ENCODE data around the gene DAB2IP.
"Not testable (repeated sequence)": the region's sequence is repeated elsewhere in the genome, so short reads cannot be mapped to it uniquely, and the experiment has no call there.

DAB2IP gene

DNA sequence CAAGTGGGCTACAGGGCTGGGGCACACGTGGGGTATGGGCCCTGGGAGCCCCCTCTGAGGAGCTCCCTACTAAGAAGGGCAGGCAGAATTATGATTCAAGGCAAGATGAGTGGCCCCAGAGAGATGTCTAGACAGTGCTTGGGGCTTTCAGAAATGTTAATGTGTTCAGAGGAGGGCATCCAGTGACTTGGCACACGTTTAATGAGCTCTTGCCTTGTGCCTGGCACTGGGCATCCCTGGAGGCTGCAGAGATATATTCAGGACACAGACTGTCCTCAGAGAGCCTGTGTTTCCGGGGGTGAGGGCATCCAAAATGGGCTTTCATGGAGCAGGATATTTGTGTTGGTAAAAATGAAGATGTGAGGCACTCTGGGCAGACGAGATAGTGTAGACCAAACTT is 25.4 kb upstream of the DAB2IP start:
- no peak for DNase-seq (ENCODE audit: low read depth)

DNA sequence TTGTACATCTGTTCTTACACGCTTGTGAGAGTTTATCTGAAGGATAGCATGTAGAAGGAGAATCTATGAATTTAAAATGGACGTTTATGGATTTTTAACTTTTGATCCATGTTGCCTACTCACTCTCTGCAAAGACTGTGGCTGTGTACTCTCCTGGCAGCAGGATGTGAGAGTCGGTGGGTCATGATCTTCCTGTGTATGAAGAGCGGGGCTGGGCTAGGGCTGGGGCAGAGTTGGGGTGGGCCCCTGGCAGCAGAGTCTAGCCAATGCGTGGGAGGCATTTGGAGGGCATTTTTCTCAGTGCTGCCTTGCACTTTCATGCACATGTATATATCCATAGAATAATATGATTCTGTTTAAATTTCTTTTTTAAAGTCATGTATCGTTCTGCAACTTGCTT is 24.0 kb upstream of the DAB2IP start:
- DNase-seq (ENCODE audit: low read depth): no peak

DNA sequence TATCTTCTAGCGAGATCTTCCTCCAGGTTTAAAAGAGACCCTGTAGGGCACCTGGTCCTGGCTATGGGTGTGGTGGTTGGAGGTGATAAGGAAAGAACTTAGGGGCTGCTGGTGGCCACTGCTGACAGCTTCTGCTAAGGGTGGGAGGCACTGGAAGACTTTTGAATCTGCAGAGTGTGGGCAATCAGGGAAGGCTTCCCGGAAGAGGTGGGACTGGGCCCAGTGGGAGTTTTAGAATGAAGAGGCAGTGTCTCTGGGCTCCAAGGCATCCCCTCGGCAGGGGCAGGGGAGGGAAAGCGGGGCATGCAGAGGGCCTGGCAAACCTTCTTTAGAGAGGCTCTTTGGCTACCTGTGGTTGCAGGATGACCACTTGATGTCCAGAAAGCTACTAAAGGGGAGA is 23.0 kb upstream of the DAB2IP start:
- DNase-seq (ENCODE audit: low read depth): no peak

DNA sequence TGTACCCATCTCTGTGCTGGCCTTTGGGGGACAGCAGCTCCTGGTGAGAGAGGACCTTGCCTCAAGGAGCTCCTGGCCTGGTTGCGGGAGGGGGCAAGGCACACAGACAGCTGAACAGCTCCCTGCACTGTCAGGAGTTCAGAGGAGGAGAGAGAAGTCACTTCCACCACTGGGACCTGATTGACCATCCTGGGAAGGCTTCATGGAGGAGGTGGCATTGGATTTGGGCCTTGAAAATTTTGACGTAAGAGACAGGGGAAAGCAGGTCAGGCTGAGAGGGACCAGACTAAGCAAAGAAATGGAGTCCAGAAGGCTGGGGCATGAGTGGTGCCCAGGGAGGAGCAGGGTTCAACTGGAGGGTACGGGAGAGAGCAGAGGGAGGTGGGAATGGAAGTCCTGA is 20.3 kb upstream of the DAB2IP start:
- DNase-seq (ENCODE audit: low read depth): no peak

DNA sequence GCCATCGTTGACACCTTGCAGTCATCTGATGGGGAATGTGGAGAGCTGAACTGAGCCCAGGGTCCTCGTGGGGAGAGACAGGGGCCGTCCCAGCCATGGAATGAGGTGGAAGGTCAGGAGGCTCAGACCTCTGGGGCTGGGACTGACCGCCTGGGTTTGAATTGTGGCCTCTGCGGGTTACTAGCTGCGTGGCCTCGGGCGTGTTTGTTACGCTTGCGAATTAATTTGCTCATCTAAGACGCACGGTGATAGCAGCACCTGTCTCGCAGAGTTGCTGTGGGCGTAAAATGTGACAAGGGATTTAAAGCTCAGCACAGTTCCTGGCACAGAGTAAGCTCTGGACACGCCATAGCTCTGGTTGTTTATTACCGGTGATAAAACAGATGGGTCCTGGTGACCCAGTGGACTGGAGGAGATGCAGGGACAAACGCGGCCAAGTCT is 19.4 kb upstream of the DAB2IP start:
- DNase-seq (ENCODE audit: low read depth): no peak

DNA sequence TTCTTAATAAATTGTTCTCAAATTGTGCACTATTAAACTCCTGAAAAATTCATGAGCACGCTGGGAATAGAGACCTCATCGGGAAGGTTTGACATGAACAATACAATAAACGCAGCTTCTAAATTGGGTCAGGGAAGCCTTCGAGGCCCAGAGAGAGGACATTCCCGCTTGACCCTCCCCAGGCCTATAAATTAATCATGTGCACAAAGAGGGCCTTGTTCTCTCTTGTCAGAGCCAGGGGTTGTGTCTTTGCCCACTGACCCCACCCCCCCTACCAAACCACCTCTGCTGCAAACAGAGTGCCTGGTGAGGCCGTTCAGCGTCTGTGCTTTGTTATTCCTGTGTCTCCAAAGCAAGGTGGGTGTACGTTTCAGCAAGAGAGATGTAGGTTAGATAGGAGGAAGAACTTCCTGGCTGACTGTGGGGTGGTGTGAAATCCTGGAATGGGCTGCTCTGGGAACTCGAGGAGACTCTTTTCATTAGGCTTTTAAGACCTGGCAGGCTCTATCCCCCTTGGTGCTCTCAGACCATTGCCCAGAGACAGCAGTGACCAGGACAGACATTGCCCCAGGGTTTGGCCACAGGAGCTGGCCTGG is 18.2 kb upstream of the DAB2IP start:
- DNase-seq (ENCODE audit: low read depth): no peak

DNA sequence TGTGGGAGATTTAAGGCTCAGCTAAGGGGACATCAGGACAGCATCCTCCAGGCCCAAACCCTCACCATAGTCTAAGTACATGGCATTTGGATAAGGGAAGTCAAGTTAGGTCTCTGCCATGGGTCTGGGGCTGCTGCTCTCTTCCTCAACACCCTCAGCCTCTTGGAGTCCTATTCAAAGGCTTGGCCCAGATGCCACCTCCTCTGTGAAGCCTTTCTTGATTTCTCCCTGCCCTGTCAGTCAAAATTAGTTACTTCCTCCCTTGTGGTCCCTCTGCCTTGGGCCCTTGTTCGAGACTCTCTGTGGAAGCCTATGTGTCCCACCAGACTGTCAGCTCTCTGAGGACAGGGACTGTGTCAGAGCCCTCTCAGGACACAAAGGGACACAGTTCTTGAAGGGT is 17.7 kb upstream of the DAB2IP start:
- DNase-seq (ENCODE audit: low read depth): no peak

DNA sequence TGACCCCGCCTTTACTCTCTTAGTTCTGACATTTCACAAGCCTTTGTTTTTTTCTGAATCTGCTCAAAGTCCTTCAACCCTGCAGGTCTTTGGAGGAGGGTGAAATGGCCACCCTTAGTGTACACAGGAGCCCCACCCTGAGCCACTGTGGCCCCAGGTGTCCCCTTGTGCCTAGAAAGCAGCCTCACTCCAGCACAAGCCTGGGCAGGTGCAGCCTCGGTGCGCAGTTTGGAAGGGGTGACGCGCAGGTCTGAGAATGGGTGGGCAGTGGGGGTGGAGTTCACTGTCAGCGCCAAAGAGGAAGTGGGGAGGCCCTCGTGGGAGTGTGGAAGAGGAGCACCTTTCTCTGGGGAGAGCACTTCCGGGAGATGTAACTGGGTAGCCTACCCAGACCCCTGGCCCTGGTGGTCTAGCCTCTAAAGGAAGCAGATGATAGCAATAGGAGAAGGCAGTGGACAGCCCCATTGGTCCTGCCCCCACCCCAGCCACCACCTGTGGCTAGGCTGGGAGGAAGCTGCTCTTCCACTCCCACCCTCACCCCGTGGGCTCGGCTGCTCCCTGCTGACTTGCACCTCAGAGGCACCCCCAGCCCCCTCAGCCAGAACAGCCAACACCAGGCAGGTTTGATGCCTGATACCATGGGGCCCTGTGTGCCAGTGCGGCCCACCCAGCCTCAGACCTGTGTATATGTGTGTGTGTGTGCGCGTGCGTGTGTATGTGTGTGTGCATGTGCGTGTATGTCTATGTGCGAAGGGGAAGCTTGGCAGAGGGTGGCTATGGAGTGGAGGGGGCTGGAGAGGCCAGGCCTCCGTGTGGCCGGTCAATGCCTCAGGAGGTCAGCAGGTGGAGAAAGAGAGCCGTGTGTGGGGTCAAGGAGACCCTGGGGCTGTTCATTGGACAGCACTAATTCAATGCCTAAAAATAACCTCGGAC is 16.8 kb upstream of the DAB2IP start:
- DNase-seq (ENCODE audit: low read depth): no peak

DNA sequence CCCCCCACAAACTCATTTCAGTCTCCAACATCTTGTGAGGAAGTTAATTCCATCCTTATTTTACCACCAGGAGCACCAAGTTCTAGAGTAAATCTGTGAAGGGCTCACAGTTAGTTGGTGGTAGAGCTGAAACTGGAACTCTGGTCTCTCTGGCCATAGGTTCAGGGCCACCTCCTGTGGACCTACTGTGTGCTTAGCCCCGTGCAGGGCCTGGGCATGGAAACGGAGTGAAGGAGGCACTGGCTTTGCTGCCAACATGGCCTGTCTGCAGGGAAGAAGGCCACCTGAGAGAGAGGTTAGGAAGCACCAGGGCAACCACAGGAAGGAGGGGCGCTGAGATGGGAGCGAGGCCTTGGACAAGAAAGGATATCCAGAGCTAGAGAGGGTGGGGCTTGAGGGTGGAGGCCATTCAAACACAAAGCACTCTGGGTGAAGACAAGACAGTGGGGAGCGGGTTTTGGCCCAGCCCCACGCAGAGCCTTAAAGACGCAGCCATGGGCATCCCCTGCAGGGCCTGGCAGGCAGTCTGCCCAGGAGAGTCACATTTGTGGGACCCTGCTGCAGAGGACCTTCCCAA is 16.0 kb upstream of the DAB2IP start:
- no peak for DNase-seq (ENCODE audit: low read depth)

DNA sequence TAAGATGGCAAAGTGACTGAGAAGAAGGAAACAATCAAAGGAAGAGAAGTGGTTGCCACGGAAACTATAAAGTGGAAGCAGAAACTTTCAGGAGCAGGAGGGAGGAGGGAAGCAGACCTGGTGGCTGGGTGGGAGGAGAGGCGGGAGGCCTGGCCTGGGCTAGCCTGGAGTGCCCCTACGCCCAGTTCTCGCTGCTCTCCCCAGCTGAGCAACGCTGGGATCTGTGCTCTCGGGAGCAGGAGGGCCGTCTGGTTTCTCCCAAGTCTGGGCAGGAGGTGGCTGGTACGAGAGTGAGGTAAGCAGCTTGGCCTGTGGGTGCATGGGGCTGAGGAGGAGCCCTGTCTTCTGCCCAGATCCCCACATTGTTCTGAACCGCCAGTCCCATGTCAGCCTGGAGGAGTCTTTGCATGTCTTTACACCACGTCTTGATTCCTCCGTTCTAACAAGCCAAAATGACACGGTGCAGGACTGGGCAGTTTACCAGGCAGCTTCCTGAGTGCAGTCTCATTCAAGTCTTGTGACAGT is 15.0 kb upstream of the DAB2IP start:
- DNase-seq (ENCODE audit: low read depth): no peak

DNA sequence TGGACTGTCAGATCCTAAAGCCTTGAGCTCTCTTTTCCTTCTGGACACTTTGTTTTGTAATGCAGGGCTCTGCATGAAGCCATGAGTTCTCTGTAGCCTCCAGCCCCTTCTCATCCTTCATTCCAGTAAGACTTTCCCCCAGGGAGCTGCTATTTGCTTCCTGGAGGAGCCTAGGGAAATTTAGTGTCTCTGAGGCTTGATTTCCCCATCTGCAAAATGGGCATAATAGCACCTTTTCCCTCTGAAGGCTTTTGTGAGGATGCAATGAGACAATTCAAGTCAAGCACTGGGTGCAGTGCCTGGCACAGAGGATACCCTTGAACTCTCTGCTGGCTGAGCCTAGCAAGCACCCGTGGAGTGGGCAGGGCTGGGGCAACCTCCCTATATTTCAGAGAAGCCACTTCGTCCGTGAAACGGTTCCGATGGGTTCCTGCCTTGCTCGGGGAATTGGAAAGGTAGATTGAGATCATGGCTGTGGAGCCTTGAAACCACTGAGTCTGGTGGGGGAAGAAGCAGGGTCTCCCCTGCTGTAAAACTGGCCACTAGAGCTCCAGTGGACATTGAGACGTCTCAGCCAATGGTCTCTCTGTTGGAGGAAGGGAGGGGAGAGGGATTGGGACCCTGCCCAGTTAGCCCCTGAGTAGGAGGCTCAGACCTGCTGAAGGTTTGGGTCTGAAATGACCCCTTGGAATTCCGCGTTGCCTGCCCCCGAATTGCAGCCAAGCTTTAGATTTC is 14.3 kb upstream of the DAB2IP start:
- DNase-seq (ENCODE audit: low read depth): no peak

DNA sequence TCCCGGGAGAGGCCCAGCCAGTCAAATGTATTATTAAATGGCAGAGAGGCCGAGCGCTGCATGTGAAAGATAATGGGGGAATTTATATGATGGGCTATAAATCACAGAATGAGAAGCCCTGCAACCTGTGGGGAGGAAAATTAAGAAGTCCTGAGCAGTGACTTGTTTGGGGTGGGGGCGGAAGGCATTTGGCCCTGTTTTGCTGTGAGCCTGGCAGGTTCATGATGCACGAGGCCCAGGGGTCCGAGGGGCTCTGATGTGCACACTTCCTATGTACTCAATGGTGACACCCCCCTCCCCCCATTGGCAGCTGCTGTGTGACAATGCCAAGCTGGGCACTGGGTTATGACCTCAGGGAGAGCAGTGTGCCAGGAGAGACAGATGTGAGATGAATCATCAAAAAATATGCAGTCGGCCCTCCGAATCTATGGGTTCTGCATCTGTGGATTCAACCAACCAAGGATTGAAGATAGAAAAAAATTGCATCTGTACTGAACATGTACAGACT is 13.7 kb upstream of the DAB2IP start:
- peak; percentile 38 for DNase-seq (ENCODE audit: low read depth)

DNA sequence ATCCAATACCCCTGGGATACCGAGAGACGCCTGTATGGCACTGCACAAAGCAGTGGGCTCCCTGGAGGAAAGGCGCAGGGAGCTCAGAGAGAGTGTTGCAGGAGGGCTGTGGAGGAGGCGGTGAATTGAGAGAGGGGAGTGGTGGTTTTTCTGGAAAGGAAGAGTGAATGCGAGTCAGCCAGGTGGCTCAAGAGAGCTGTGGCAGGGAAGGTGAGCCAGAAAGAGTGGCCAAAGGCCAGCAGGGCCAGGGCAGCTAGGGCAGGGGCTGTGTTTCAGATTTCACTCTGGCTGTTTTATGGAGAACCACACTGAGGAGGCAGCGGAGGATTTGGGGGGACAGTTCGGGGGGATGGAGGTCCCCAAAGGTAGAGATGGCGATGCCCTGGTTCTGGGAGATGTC is 13.0 kb upstream of the DAB2IP start:
- no peak for DNase-seq (ENCODE audit: low read depth)

DNA sequence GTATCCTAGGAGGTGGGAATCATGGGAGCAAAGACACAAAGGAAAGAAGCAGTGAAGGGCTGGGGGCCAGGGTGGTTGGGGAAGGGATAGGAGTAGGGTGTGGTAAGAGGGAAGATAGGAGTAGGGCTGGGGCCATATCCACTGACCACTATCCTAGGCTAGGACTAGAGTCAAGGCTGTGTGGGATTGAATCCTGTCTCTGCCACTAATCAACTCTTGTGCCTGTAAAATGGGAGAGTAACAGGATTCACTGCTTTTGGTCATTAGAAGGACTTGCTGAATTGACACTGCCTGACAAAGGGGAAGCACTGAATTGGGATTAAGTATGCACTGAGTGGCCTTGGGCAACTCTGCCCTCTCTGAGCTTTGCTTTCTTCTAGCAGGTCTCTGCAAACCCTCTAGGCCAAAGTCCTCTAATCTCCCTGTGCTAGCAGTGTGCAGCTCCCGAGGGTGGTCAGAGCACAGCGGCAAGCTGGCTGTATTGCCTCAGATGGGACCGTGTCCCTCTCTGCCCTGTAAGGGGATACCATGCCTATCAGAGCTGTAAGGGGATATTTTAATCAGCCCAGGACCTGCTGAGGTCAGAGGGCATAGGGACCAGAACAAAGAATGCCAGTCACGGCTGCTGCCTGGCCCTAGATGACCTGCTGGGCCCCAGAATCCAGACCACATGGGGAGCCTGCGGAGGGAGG is 12.4 kb upstream of the DAB2IP start:
- DNase-seq (ENCODE audit: low read depth): no peak

DNA sequence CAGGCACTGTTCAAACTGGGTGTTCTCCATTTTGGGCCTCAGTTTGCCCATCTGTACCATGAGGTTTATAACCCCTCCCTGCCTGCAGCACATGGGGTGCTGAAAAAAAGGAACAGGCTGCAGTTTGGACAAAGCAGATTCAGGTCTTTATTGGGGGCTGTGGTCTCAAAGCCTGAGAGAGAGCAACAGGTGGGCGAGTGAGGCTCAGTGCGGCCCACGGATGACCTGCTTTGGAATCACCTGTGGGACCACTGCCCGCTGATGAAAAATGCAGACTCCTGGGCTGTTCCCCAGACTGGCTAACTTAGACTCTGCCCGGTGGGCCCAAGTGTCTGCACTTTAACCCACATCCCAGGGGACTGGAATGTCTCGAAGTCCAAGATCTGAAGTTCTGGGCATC is 11.8 kb upstream of the DAB2IP start:
- no peak for DNase-seq (ENCODE audit: low read depth)

DNA sequence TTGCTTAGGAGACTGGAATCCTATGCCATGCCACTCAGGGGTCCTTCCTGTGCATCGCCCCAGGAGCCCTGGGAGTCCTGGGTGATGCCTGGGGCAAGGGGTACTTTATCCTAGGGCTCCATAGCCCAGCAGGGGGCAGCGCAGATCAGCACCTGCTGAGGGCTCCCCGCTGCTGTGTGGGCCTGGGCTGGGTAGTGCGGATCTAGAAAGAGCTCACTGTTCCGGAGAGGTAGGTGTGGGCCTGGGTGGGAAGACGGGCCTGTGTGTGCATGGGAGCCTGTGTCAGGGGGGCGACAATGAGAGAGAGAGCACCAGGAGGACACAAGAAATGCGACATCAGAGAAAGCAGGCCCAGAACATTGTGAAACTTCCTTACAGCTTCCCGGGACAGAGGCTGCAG is 11.4 kb upstream of the DAB2IP start:
- DNase-seq (ENCODE audit: low read depth): no peak

DNA sequence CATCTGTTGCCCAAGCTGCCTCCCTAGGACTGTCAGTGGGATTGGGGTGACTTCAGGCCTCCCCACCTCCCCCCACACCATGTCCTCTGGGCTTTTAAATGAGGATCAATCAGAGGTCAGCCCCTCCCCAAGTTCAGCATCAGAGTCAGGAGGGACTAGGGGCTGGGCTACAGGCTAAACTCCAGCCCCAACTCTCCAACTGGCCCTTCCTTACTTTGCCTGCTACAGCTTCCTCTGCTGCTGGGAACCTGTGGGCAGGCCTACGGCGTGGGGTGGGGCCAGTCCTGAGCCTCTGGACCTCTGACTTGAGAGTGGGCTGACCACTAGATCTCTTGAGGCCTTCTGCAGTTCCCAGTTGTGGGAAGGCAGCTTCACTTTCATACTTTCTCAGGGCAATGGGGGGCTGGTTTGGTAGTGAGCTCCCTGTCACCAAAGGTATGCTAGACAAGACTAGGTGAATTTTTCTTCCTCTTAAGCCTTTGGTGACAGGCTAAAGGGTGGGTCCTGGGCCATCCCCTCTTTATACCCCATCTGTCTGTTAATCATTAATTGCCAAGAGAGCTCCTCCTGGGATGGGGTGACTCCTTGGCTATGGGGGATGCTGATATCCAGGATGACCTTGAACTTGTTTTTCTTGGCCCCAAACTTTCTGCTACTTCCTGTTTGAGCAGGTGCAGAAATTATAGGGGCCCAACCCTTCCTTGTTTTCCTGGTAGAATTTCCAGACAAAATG is 10.8 kb upstream of the DAB2IP start:
- no peak for DNase-seq (ENCODE audit: low read depth)

DNA sequence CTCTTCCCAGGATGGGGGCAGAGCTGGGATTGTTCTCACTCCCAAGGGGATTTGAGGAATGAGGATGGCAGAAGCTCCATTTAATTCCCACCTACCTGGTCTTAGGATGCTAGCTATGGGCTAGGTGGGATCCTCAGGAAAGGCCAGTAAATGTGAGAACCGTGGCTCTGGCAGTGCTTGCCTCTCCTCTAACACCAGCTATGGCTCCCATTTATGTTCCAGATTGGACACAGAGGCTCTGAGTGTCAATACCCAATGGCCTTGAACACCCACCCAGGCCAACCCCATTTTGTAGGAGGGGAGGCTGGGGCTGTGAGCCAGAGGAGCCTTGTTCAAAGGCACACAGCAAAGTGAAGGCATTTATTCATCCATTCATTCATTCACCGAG is 10.2 kb upstream of the DAB2IP start:
- no peak for DNase-seq (ENCODE audit: low read depth)

DNA sequence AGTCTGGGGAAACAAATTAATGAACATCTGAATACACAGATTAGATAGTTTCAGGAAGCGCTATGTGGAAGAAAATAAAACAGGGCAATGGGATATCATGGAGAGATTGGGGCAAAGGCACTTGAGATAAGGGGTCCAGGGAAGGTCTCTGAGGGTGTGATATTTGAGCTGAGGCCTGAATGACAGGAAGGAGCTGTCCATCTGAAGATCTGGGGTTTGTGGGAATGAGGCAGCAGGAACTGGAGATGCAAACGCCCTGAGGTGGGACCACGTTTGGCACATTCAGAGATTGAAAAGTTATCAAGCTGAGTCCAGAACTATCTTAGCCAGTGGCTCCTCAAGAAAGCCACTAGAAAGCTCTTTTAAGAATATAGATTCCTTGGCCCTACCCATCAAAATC is 8.7 kb upstream of the DAB2IP start:
- DNase-seq (ENCODE audit: low read depth): no peak

DNA sequence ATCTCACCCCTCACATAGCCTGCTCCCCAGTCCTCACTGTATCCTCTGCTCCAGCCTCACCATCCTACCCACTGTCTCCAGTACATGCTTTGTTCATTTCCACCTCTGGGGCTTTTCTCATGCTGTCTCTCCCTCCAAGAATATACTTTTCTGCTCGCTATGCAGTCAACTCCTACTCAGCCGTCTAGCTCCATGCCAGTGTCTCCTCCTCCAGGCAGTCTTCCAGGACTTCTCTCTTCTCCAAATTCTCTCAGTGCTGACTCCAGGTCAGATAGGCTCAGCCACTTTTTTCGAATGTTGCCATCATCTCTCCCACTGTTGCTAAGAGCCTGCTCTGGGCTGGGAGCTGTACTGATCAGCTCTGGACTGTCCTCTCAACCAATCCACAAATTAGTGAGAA is 8.0 kb upstream of the DAB2IP start:
- DNase-seq (ENCODE audit: low read depth): no peak

DNA sequence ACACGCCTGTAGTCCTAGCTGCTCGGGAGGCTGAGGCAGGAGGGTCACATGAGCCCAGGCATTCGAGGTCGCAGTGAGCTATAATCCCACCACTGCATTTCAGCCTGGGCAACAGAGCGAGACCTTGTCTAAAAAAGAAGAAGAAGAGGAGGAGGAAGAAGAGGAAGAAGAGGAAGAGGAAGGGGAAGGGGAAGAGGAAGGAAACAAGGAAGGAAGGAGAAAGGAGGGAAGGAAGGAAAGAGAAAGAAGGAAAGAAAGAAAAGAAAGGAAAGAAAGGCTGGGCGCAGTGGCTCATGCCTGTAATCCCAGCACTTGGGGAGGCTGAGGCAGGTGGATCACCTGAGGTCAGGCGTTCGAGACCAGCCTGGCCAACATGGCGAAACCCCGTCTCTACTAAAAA is 7.4 kb upstream of the DAB2IP start:
- DNase-seq (ENCODE audit: low read depth): not testable (repeated sequence)

Data from HS-27A (cell line).